Activated CD8-positive, alpha-beta T cell treated with anti-CD3 and anti-CD28 coated beads for 36 hours (primary cell): Measurements from ENCODE around the gene EFCAB12. TPM values are rescaled to one million over a fixed set of nuclear protein-coding genes. Genes with fewer than 3 reads are reported as not detected.

Experiments used
- ATAC-seq: fragments of 200-7000 bp; cut with Tn5 transposase; one replicate; pipeline ENCODE4 v1.10.0; 2021; ENCODE audit warnings: mild to moderate bottlenecking, moderate library complexity
- CTCF ChIA-PET: fragments of 350-600 bp; sonication (Branson Sonifier 250); formaldehyde crosslinking; loops from one replicate; lab custom pipeline; 2021; ENCODE audit warnings: antibody characterized with exemption; lab: Charles Lee
- POLR2A ChIA-PET: fragments of 350-600 bp; sonication (Branson Sonifier 250); formaldehyde crosslinking; loops from one replicate; lab custom pipeline; 2021; ENCODE audit warnings: antibody characterized with exemption; lab: Charles Lee
- DNase-seq: peaks from one replicate; pipeline ENCODE4 v3.0.0-alpha.2; 2020
- H3K27ac Mint-ChIP-seq: one replicate; pipeline ENCODE4 v1.8.0; 2021; ENCODE audit warnings: mild to moderate bottlenecking, mixed read lengths
- H3K27me3 Mint-ChIP-seq: one replicate; pipeline ENCODE4 v1.8.0; 2021; ENCODE audit warnings: mixed read lengths
- H3K36me3 Mint-ChIP-seq: one replicate; pipeline ENCODE4 v1.8.0; 2021; ENCODE audit warnings: low read depth, mixed read lengths
- H3K4me1 Mint-ChIP-seq: one replicate; pipeline ENCODE4 v1.8.0; 2021; ENCODE audit warnings: low read depth, mixed read lengths
- H3K4me3 Mint-ChIP-seq: one replicate; pipeline ENCODE4 v1.8.0; 2021; ENCODE audit warnings: mild to moderate bottlenecking, moderate library complexity, mixed read lengths
- H3K9me3 Mint-ChIP-seq: one replicate; pipeline ENCODE4 v1.8.0; 2021; ENCODE audit warnings: mixed read lengths
- intact Hi-C: fragments of 100-400 bp; cut with micrococcal nuclease; formaldehyde crosslinking; loops from one replicate; pipeline ENCODE4 v1.10.0; 2022
- total RNA-seq, 2 experiments: library from RNA; stranded (reverse); gene quantifications; one replicate each; pipeline ENCODE4 v1.2.3, GENCODE V29; 2021
- TF ChIP-seq, protein P1 (sequence below): fragments of 200-600 bp; IDR thresholded peaks from one replicate; pipeline ENCODE4 v1.8.0; 2022; ENCODE audit warnings: antibody characterized with exemption, mild to moderate bottlenecking

Gene EFCAB12
- total RNA-seq, 2 experiments from 2014 or later: 0.56 to 0.65 TPM

- Mint-ChIP-seq H3K27ac (no peak overlapping the region), H3K4me1 (no peaks in the 10 kb centered on the region), H3K9me3 (no peaks in the 10 kb centered on the region), H3K27me3 (no peaks in the 10 kb centered on the region), H3K4me3 (no peak overlapping the region), H3K36me3 (no peaks in the 10 kb centered on the region)
- TF ChIP-seq, protein P1, sequence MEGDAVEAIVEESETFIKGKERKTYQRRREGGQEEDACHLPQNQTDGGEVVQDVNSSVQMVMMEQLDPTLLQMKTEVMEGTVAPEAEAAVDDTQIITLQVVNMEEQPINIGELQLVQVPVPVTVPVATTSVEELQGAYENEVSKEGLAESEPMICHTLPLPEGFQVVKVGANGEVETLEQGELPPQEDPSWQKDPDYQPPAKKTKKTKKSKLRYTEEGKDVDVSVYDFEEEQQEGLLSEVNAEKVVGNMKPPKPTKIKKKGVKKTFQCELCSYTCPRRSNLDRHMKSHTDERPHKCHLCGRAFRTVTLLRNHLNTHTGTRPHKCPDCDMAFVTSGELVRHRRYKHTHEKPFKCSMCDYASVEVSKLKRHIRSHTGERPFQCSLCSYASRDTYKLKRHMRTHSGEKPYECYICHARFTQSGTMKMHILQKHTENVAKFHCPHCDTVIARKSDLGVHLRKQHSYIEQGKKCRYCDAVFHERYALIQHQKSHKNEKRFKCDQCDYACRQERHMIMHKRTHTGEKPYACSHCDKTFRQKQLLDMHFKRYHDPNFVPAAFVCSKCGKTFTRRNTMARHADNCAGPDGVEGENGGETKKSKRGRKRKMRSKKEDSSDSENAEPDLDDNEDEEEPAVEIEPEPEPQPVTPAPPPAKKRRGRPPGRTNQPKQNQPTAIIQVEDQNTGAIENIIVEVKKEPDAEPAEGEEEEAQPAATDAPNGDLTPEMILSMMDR: no peak
- ChIA-PET CTCF (interaction anchor here (1.7 to 1.8 kb wide), 2 partner anchors 13 to 29 kb away, joined by 6 to 11 read pairs; no protein-coding TSS in a partner anchor), POLR2A (interaction anchor here (1.0 kb wide), 1 partner anchor 13 kb away, joined by 3 read pairs; no protein-coding TSS in a partner anchor)
- intact Hi-C loops: no loop called here
- DNase-seq (no peak), ATAC-seq (no peak)
Measured at GRCh38 chr3:129412542-129413198, 15.8 kb downstream of the EFCAB12 start.

DNA sequence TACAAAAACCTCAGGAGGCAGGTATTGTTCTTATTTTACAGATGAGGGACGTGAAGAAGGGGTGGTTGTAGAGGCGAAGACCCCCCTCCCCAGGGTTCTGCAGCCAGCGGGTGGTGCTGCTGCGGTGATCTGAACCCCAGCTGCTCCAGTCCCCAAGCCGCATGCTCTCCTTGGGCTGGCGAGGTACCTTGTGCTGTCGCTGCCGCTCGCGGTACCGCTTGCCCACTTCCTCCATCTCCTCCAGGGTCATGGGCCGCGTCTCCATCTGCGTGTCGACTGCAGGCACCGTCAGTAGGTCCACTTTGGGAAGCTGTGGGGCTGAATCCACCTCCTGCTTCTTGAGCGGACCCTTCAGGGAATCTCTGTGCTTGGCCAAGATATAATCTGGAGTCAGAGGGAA lies 17.5 kb downstream of the EFCAB12 start:
- CTCF ChIA-PET: interaction anchor here (3.4 kb wide), 1 partner anchor 11 kb away, joined by 16 read pairs; no protein-coding TSS in a partner anchor
- H3K4me1 Mint-ChIP-seq: no peaks in the 10 kb centered on the region

DNA sequence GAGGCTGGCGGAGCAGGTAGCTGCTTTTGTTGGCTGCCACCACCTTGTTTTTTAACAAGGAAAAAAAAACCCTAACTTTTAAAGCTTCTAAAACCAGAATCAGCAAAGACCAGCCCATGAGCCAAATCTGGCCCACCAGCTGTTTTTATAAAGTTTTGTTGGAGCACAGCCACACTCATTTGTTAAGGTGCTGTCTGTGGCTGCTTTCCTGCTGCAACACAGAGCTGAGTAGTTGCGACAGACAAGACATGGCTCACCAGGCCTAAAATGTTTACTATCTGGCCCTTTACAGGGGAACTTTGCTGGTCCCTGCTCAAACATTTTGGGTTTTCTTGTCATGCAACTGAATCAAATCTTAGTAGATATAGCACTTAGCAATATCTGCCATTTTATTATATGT lies 18.9 kb downstream of the EFCAB12 start:
- no peak overlapping the region for H3K27ac Mint-ChIP-seq
- POLR2A ChIA-PET: interaction anchor here (0.6 to 1.2 kb wide), 4 partner anchors 8 to 19 kb away, joined by 3 to 4 read pairs (median 3); partner anchors contain the start of gene EFCAB12

More for the DNA sequence above, 17.5 kb downstream of the EFCAB12 start:
- DNase-seq (no peak), ATAC-seq (no peak)
- Mint-ChIP-seq H3K4me3 (no peak overlapping the region), H3K9me3 (no peaks in the 10 kb centered on the region), H3K27ac (no peak overlapping the region), H3K27me3 (no peaks in the 10 kb centered on the region), H3K36me3 (no peaks in the 10 kb centered on the region)
- intact Hi-C loops: no loop called here
- POLR2A ChIA-PET: interaction anchor here (1.2 kb wide), 2 partner anchors 11 to 95 kb away, joined by 3 to 4 read pairs; no protein-coding TSS in a partner anchor
- TF ChIP-seq, protein P1: no peak

DNA sequence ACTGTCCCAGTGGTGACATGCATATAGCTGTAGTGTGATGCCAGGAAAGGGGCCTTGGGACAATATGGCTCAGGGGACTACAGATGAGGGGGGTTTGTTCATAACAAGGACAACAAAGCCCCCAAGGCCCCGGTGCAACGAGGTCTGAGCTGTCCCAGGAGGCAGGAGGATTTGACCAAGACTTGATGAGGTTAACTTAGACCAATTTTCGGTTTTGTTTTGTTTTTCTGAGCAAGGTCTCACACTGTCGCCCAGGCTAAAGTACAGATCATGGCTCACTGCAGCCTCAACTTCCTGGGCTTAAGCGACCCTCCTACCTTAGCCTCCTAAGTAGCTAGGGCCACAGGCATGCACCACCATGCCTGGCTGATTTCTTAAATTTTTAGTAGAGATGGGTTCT lies 23.8 kb downstream of the EFCAB12 start:
- CTCF ChIA-PET: no interaction called here
- DNase-seq (no peak), ATAC-seq (no peak)
- POLR2A ChIA-PET: interaction anchor here (1.4 to 1.6 kb wide), 2 partner anchors 8 to 35 kb away, joined by 3 to 4 read pairs; partner anchors contain the start of genes IFT122 and MBD4
- no peaks in the 10 kb centered on the region for H3K27me3 Mint-ChIP-seq
- no peak overlapping the region for H3K27ac Mint-ChIP-seq
- TF ChIP-seq, protein P1: no peak
- intact Hi-C loops: no loop called here
- peaks cover 3% of the 10 kb centered on the region for H3K4me1 Mint-ChIP-seq
- no peak overlapping the region for H3K4me3 Mint-ChIP-seq
- no peaks in the 10 kb centered on the region for H3K9me3 Mint-ChIP-seq
- no peaks in the 10 kb centered on the region for H3K36me3 Mint-ChIP-seq

More for the DNA sequence above, 18.9 kb downstream of the EFCAB12 start:
- CTCF ChIA-PET: interaction anchor here (1.4 to 3.4 kb wide), 2 partner anchors 10 to 26 kb away, joined by 4 to 16 read pairs; no protein-coding TSS in a partner anchor
- intact Hi-C loops: no loop called here
- no peak overlapping the region for H3K4me3 Mint-ChIP-seq
- no peak for DNase-seq
- TF ChIP-seq, protein P1: no peak
- no peak for ATAC-seq
- no peaks in the 10 kb centered on the region for H3K9me3 Mint-ChIP-seq
- no peaks in the 10 kb centered on the region for H3K27me3 Mint-ChIP-seq
- H3K4me1 Mint-ChIP-seq: no peaks in the 10 kb centered on the region
- H3K36me3 Mint-ChIP-seq: no peaks in the 10 kb centered on the region

- Mint-ChIP-seq H3K4me1 (peaks cover 4% of the 10 kb centered on the region), H3K27me3 (no peaks in the 10 kb centered on the region), H3K36me3 (no peaks in the 10 kb centered on the region), H3K9me3 (no peaks in the 10 kb centered on the region), H3K27ac (no peak overlapping the region), H3K4me3 (no peak overlapping the region)
- CTCF ChIA-PET: no interaction called here
- ATAC-seq (no peak), DNase-seq (no peak)
- POLR2A ChIA-PET: interaction anchor here (1.4 kb wide), 1 partner anchor 8 kb away, joined by 3 read pairs; no protein-coding TSS in a partner anchor
- TF ChIP-seq, protein P1: no peak
- intact Hi-C loops: no loop called here
Measured at GRCh38 chr3:129404130-129404529, 24.3 kb downstream of the EFCAB12 start.
